ENCODE data around the gene NHLH1.
"Not testable (repeated sequence)": the region's sequence is repeated elsewhere in the genome, so short reads cannot be mapped to it uniquely, and the experiment has no call there.

NHLH1 gene

DNA sequence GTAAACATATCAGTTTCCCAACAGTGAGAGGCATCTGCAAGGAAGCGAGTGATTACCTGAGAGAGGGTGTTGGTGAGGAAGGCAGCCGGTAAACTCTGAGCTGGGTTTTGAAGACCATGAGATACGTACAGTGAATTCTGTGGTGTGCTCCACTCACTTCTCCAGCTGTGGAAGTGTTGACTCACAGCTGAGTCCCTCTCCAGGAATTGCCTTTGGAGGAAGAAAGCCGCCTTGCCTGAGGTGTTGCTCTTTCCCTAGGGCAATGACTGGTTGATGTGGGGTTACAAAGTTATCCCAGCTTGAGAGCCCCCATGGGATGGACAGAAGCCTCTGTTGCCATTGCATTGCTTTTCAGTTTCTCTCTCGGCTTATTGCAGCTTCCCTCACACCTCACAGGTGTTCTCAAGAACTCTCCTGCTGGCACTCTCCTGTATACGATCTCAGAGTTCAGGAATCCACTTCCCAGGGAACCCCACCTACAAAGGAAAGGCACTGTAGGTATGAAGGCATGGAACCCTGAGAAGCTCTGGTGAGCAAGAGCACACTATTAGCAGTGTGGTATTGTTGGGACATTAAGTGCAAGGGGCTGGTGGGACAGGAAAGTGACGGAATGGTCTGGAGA is 10.8 kb downstream of the NHLH1 start:
- DNase-seq (ENCODE audit: low read depth in 1 of 2, low spot score in 1 of 2), result no peak

DNA sequence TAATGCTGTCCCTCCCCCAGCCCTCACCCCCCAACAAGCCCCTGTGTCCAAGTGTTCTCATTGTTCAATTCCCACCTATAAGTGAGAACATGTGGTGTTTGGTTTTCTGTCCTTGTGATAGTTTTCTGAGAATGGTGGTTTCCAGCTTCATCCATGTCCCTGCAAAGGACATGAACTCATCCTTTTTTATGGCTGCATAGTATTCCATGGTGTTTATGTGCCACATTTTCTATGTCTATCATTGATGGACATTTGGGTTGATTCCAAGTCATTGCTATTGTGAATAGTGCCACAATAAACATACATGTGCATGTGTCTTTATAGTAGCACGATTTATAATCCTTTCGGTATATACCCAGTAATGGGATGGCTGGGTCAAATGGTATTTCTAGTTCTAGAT is 17.9 kb downstream of the NHLH1 start:
- not testable (repeated sequence) for DNase-seq (ENCODE audit: low read depth in 1 of 2, low spot score in 1 of 2)

DNA sequence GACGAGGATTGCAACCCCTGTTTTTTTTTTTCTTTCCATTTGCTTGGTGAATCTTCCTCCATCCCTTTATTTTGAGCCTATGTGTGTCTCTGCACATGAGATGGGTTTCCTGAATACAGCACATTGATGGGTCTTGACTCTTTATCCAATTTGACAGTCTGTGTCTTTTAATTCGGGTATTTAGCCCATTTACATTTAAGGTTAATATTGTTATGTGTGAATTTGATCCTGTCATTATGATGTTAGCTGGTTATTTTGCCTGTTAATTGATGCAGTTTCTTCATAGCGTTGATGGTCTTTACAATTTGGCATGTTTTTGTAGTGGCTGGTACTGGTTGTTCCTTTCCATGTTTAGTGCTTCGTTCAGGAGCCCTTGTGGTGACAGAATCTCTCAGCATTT is 21.5 kb downstream of the NHLH1 start:
- not testable (repeated sequence) for DNase-seq (ENCODE audit: low read depth in 1 of 2, low spot score in 1 of 2)

DNA sequence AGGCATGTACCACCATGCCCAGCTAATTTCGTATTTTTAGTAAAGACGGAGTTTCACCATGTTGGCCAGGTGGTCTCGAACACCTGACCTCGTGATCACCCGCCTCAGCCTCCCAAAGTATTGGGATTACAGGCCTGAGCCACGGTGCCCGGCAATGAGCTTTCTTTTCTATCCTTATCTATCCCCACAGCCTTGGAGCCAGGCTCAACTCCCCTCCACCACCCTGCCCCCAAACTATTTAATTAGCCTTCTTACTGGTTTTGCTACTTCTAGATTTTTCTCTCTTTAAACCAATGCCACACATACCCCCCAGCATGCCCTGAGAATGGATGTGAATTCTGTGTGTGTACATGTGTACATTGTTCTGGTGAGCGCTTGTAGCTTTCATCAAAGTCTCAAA is 27.8 kb downstream of the NHLH1 start:
- DNase-seq (ENCODE audit: low read depth in 1 of 2, low spot score in 1 of 2), result no peak

DNA sequence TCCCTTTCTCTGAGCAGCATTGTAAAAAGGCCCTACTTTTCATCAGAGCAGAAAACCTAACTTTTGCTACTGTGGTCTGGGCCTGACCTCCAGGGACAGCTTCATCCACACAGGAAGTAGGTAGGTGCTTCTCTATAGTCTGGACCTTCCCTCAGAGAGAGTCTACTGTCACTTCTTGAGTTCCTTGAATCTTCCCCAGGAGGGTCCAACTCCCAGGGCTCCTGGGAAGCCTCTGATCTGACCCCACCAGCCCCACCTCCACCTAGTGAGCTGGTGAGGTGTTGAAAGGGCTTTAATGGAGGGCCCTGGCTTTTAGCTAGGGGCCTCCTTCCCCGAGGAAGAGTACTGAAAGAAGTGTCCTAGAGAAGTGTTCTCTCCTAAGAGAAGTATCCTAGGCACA is 30.8 kb downstream of the NHLH1 start:
- DNase-seq (ENCODE audit: low read depth in 1 of 2, low spot score in 1 of 2), result no peak

DNA sequence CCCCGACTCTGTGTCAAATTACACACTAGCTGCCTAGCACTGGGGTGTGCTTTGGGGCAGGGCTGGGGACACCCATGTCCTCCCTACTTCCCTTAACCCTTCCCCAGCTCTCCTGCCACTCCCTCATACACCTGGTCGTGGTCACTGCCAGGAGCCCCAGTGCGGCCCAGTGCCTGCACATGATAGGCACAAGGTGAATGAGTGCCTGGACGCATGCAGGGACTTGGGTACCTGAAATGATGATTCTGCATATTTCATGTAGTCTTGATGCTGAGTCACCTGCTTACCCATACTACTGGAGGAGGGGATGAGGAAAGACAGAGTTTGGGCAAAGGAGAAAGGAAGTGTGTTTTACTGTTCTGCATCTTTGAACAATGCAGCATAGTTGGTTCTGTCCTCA is 32.0 kb downstream of the NHLH1 start:
- DNase-seq (ENCODE audit: low read depth in 1 of 2, low spot score in 1 of 2), result no peak

DNA sequence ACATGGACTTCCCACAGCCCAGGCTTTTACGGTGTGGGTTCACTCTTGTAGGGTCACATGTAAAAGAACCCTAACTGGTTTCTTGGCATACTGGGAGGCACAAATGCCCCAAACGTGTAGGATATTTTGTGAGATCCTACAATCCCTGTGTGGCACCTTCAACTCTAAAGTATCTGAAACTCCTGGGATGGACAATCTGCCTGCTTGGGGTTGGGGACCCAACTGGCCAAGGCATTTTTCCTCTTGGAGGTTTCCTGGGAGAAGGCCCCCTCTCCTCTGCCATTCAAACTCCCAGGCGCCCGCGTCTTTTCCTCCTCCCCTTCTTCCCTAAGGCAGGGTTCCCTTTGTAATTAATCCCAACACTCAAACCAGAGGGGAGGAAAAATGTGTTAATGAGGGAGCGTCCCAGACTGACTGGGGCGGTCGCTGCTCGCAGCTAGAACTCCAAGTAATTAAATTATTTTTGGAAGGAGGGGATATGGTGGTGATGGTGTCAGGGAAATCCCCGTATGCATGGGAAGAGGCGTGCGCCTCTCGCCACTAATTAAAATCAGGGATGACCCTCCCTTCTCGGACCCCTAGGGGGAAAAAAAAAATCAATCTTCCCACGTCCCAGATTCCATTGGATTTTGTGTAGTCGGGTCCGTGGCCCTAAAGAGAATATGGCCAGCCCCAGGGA is 32.8 kb downstream of the NHLH1 start:
- DNase-seq (ENCODE audit: low read depth in 1 of 2, low spot score in 1 of 2), result no peak

DNA sequence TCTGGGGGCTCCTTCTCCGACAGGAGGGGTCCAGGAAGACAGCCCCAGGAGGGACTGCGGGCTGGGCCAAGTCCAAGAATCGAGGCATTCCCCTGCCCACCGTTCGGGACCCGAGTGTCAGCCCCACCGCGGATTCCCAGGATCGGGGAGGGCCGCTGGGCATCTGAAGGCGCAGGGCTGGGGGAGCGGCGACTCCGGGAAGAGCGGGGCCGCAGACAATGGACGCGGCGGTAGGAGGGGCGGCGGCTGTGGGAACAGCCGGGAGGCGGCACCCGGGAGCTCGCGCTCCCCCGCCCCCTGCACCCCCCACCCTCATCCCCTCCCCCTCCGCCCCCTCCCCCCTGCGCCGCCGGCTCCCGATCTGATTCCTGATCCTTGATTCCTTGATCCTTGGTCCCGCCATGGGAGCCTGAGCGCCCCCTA is 33.4 kb downstream of the NHLH1 start, which contains the start of gene VANGL2:
Gene VANGL2 (plus strand): TSS at position 342 of the 423 bp plus-strand sequence. CDS start 15,274 bp downstream, outside the sequence.
- peak in 1 of 2 donors; percentile 28 for DNase-seq (ENCODE audit: low read depth in 1 of 2, low spot score in 1 of 2)

DNA sequence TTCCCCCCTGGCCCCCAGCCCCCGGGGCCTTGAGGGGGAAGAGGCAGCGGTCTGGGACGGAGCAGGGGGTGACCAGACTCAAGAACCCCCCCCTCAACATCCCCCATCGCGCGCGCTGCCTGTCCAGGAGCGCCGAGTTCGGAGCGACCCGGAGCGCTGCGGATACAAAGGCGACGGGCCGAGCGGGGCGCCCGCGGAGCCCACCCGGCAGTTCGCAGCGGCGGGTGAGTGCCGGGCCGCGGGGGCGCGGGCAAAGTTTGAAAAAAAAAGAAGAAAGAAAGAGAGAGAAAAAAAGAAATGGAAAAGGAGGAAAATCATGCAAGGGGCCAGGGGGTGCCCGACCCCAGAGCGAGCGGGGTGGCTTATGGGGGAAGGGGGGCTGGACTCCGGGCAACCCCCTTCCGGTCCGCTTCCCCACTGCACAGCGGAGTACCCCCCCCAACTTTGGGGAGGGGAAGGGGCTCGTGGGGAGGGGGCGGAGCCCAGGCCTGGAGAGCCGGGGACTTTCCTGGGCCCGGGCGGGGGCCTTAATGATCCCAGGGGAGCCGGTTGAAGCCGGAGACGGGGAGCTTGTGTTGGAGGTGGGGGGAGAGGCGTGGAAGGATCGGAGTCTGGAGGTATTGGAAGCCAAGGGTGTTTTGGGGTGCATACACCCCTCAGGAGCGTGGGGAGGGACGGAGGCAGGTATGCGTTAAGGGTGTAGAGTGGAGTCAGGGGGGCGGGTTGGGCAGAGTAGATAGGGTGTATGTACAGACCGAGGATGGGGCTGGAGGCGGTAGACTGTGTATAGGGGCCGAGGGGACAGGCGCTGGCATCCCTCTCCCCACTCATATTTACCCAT is 34.0 kb downstream of the NHLH1 start:
- no peak for DNase-seq (ENCODE audit: low read depth in 1 of 2, low spot score in 1 of 2)

DNA sequence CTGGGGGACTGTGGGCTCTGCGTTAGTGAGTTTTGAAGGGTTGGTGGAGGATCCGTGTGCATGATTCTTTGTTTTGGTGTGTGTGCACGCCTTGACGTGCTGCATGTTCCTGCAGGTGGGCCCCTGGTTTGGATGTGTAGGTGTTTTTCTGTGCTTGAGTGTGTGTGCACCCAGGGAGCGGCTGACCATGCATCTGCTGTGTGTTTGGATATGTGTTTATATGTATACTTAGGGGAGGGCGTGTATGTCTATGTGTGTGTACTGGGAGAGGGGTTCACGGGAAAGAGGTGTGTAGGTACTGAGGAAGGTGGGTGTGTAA is 34.6 kb downstream of the NHLH1 start:
- no peak for DNase-seq (ENCODE audit: low read depth in 1 of 2, low spot score in 1 of 2)

DNA sequence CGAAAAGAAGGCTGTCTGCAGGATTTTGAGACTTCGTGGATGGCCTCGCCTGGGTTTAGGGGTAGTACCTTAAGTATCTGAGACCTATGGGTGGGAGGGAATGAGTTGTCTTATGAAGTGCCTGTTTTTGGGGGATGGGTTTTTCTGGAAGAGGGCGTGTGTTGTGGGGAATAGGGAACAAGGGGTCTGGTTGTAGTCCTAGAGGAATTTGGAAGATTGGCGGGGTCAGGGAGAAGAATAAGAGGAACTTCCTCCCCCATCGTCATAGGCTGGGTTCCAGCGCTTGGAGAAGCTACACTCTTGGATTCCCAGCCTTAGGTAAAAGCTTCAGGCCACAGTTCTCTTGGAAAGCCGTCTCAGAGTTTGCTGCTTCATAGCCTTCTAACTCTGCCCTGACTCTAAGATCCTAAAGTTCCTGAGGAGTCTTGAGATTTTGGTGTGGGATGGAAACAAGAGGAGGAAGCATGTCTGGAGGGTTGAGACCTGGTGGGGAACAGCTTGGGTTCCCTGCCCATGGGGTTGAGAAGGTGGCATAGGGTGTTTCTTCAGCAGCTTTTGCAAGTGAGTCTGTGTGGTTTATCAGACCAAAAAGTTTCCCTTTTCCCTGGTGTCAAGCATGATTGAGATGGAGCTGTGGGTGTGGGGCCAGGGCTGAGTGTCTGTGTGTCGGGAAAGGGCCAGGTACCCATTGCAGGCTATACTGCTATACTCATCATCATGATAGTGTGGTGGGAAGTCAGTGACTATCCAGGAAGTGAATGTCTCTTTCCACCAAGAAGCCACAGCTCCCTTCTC is 35.3 kb downstream of the NHLH1 start:
- DNase-seq (ENCODE audit: low read depth in 1 of 2, low spot score in 1 of 2), result no peak

DNA sequence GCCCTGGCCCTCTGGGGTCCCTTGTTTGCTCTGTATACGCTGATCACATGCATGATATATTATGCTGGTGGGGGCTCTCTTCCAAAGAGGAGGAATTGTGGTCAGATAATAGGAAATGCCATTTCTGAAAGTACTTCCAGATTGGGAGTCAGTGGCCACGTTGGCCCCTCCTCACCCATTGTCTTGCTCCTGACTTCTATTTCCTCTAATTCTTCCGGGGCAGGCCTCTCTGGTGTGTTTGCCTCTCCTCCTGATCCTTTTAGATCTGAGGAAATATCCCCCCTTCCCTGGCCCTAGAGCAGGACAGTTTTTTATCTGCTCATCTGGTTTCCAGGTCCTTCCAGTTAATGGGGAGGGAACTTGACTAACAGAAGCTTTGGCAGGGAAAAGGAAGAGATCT is 36.4 kb downstream of the NHLH1 start:
- no peak for DNase-seq (ENCODE audit: low read depth in 1 of 2, low spot score in 1 of 2)

DNA sequence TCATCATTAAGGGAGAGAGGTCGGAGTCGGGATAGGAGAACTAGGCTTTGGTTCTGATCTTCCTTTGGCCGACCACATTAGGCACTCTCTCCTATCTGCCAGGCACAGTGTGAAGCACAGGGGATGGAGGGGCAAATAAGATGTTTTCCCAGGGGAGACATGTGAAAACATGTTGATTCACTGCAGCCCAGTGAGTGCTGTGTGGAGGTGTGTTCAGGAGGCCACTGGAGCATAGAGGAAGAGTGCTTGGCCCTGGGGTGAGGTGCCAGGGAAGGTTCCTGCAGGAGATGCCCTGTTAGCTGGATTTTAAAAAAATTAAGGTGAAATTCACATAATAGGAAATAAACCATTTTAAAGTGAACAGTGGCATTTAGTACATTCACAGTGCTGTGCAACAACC is 37.2 kb downstream of the NHLH1 start:
- DNase-seq (ENCODE audit: low read depth in 1 of 2, low spot score in 1 of 2), result no peak

DNA sequence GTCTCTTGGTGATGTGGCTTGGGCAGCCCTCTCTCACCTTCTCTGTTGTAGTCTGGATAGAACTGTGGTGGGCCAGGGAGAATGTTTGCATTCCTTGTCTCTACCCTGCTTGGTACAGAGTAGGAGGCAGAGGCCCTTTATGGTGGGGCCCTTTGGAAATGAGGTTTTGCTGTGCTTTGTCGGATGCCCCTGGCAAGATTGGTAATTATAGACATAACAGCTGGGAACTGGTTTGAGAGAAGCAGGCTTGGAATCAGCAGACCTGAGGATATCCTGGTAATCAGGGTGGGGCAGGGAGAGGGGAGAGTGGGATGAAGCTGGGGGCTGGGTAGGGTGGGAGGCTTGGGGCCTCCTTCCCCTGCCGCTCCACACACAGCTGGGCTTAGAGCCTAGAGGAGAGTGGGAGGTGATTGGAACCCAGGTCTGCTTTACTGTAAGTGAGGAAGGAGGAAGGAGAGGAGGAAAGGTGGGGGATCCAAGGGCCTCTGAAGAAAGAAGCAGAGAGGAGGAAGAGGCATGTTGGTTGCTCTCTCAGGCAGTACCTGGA is 38.5 kb downstream of the NHLH1 start:
- no peak for DNase-seq (ENCODE audit: low read depth in 1 of 2, low spot score in 1 of 2)

DNA sequence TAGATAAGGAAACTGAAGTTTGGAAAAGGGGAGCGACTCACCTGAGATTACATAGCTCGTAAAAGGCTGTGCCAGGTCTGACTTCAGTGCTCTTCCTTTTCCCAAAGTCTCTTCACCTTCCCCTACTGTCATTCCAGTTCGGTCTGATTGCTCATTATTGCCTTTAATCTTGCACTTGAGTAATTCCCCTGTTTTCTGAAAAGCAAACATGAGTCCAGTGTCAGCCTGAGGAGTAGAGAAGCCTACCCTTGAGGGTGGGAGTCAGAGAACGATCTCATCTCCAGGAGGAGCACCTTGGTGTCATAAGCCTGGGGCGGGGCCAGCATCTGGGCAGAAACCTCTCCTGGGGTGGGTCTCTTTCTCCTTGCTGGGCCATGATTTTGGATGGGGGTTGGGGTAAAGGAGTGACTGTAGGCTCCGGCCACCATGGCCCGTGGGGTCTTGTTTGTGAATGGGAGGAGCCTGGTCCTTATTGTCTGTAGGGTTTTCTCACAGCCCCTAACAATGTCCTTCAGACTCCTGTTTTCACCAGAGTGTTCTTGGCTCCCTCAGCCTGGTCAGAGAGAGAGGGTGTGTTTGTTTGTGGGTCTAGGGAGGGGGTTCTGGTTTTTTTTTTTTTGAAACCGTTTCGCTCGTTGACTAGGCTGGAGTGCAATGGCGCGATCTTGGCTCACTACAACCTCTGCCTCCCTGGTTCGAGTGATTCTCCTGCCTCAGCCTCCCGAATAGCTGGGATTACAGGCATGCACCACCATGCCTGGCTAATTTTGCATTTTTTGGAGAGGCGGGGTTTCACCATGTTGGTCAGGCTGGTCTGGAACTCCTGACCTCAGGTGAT is 39.5 kb downstream of the NHLH1 start:
- DNase-seq (ENCODE audit: low read depth in 1 of 2, low spot score in 1 of 2), result no peak

DNA sequence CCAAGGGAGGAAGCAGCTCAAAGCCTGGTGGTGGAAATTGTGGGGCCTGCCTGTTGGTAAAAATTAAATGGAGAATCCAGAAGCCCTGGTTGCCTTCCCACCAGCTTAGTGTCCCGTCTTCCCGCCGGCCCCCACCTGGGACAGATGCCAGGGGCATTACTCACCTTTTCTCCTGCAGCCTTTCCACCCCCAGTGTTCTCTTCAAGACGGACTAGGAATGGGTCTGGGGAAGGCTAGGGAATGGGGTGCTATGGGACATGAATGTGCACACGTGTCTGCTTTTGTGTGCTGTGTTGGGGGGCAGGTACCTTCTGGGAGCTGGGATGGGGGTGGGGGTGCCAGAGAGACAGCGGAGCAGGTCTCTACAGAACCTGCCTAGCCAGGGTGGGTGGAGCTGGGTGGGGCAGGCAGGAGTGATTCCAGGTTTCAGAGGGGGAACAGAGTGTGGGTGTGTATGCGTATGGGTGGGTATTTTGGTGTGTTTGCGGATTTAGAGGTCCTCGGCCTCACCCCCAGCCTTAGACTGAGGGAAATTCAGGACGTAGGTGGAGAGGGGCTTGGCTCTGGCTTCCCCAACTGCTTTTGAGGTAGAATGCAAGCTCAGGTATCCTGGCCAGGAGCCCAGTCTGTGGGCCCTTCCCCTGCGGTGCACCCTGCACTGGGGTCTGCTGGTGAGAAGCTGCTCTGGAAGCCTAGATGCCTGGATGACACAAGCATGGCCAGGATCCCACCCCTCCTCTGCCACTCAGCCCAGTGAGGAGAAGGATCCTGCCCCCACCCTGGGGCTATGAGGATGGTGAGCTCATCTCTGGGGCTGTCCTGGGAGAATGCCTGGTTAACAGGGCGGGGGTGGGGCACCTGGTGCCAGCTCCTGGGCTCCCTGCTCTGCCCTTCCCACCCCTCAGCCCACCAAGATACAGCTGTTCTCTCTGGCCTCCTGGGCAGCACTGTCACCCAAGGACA is 41.2 kb downstream of the NHLH1 start:
- no peak for DNase-seq (ENCODE audit: low read depth in 1 of 2, low spot score in 1 of 2)

DNA sequence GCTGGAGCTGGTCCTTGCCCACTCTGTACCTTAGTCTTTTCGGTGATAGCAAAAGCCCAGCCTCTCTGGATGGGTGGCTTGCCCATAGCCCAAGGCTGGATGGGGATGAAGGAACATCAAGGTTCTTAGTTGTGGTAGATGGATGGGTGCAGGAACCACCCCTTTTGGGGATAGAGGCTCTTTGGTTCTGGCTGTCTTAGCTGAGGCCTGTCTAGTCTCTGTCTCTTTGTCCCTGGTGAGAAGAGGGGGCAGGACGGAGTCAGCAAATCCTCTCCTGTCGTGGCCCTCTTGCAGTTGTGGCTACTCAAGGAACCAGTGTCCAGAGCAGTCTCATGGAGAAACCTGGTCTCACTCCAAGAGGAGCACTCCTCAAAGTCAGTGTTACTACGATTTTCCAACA is 42.0 kb downstream of the NHLH1 start:
- no peak for DNase-seq (ENCODE audit: low read depth in 1 of 2, low spot score in 1 of 2)

DNA sequence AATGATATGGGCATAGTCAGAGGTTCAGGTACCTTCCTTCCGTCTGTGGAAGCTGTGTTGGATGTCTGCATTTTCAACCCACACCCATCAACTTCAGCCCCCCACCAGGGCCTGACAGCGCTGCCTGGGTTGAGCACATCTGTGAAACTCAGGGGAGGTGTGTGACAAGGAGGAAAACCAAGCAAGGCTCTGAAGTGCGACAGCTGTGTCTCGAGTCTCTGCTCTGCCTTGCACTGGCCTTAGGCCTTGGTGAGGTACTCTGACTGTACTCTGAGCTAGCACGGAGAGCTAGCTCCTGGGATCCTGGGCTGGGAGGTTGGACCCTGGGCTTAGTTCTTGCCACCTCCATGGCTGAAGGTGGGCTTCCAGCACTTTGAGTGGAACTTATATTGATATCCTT is 42.6 kb downstream of the NHLH1 start:
- no peak for DNase-seq (ENCODE audit: low read depth in 1 of 2, low spot score in 1 of 2)

DNA sequence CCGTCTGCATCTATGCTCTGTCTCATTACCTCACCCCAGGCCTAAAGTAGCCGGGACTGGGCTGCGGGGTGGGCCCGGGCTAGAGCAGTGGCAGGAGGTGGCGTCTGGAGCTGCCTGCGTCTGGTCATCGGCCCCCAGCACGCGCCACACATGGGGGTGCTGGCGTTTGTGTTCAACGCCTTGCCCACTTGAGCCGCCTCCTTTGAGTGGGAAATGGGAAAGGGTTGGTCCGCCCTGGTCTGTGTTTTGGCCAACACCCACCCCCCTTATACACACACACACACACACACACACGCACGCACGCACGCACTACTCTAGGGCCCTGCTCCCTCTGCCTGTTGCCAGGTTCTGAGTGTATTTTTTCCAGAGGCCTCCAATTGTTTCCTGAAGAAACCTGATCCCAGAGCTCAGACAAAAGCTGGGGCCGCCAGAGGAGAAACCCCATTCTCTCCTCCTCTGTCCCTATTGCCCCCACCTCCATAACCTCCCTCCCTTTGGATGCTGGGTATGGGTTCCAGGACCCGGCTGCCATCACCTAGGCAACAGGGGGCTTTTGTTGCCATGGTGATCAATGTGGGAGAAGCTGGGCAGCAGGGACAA is 43.6 kb downstream of the NHLH1 start:
- DNase-seq (ENCODE audit: low read depth in 1 of 2, low spot score in 1 of 2), result no peak

Data from stimulated activated CD4-positive, alpha-beta T cell treated with anti-CD3 and anti-CD28 coated beads, Interleukin-15, amount 100 ng/mL, for 1 hour (primary cell).